ENCODE results near the gene RALGAPB.

The RALGAPB gene

DNA sequence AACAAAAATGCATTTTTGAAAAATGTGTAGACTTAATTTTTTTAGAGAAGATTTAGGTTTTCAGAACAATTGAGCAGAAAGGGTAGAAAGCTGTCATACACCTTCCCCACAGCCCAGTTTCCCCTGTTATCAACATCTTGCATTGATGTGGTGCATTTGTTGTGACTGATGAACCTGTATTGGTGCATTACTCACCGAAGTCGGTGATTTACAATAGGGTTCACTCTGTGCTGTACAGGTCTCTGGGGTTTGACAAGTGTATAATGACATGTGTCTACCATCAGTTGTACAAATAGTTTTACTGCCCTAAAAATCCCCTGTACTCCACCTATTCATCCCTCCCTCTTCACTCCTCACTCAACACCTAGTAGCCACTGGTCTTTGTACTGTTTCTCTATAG lies 84.5 kb downstream of the RALGAPB start (continued):
- TF ChIP-seq, protein P1, sequence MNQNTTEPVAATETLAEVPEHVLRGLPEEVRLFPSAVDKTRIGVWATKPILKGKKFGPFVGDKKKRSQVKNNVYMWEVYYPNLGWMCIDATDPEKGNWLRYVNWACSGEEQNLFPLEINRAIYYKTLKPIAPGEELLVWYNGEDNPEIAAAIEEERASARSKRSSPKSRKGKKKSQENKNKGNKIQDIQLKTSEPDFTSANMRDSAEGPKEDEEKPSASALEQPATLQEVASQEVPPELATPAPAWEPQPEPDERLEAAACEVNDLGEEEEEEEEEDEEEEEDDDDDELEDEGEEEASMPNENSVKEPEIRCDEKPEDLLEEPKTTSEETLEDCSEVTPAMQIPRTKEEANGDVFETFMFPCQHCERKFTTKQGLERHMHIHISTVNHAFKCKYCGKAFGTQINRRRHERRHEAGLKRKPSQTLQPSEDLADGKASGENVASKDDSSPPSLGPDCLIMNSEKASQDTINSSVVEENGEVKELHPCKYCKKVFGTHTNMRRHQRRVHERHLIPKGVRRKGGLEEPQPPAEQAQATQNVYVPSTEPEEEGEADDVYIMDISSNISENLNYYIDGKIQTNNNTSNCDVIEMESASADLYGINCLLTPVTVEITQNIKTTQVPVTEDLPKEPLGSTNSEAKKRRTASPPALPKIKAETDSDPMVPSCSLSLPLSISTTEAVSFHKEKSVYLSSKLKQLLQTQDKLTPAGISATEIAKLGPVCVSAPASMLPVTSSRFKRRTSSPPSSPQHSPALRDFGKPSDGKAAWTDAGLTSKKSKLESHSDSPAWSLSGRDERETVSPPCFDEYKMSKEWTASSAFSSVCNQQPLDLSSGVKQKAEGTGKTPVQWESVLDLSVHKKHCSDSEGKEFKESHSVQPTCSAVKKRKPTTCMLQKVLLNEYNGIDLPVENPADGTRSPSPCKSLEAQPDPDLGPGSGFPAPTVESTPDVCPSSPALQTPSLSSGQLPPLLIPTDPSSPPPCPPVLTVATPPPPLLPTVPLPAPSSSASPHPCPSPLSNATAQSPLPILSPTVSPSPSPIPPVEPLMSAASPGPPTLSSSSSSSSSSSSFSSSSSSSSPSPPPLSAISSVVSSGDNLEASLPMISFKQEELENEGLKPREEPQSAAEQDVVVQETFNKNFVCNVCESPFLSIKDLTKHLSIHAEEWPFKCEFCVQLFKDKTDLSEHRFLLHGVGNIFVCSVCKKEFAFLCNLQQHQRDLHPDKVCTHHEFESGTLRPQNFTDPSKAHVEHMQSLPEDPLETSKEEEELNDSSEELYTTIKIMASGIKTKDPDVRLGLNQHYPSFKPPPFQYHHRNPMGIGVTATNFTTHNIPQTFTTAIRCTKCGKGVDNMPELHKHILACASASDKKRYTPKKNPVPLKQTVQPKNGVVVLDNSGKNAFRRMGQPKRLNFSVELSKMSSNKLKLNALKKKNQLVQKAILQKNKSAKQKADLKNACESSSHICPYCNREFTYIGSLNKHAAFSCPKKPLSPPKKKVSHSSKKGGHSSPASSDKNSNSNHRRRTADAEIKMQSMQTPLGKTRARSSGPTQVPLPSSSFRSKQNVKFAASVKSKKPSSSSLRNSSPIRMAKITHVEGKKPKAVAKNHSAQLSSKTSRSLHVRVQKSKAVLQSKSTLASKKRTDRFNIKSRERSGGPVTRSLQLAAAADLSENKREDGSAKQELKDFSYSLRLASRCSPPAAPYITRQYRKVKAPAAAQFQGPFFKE (tag by site-specific recombination; IDR thresholded peaks at IDR 0.05; ENCODE audit: borderline replicate concordance), result no peak
- TF ChIP-seq ZNF184 (tag by site-specific recombination; IDR thresholded peaks at IDR 0.05) (no peak), YY2 (tag by site-specific recombination; IDR thresholded peaks at IDR 0.05) (no peak), MEIS1 (CRISPR knock-in tag; IDR thresholded peaks at IDR 0.05; ENCODE audit: borderline replicate concordance) (no peak), ZNF768 (tag by site-specific recombination; IDR thresholded peaks at IDR 0.05) (no peak), ZBTB17 (tag by site-specific recombination; IDR thresholded peaks at IDR 0.05) (no peak), ZNF350 (tag by site-specific recombination; IDR thresholded peaks at IDR 0.05) (no peak), ZNF510 (tag by site-specific recombination; IDR thresholded peaks at IDR 0.05; ENCODE audit: insufficient replicate concordance) (no peak), ZNF791 (tag by site-specific recombination; IDR thresholded peaks at IDR 0.05) (no peak), ZNF561 (tag by site-specific recombination; IDR thresholded peaks at IDR 0.05; ENCODE audit: borderline replicate concordance) (no peak)

DNA sequence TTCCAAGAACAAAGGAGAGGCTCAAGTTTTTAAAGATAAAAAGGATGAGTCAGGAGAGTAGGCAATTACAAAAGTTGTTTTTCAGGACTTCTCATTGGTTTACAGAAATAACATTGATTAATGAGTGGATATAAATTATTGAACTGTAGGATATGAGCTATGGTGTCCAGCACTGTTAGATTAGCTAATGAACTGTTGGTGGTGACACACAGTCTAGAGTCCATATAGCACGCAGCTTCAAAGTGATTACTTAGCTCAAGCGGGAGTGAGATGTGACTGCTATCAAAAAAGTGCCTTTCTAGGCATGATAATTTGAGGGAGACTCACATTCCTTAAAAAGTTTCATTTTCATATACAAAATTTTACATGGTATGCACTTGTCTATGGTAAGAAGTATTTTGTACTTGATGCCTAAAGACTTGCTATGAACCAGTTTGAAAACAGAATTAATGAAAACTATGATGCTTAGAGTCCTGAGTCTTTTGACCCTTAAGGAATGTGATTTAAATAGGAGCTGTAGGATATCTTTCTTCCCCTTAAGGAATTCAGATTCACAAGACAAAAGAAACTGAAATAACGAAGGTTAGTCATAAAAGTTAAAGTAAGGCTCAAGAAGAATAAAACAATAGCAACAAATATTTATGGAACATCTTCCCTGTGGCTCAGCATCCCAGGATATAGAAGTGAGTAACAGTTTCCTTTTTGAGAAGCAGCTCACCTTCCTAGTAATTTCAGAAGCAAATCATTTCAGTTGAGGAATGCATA lies 86.1 kb downstream of the RALGAPB start:
- Histone ChIP-seq H3K36me3 (ENCODE audit: control insufficient read depth in 2 of 2, insufficient read depth in 1 of 2, low read length in 2 of 2) (peaks cover 21 to 71% of the 10 kb centered on the region in 2 experiments), H3K4me1 (ENCODE audit: control insufficient read depth, insufficient read depth, low read length) (no peaks in the 10 kb centered on the region), H3K9me3 (ENCODE audit: control insufficient read depth, insufficient read depth, low read depth, low read length) (no peaks in the 10 kb centered on the region), H3K27ac (ENCODE audit: extremely low read depth, low read depth, low read length) (no peak overlapping the region), H3K4me3 (ENCODE audit: low read depth, low read length) (no peak overlapping the region)
- TF ChIP-seq GLI4 (tag by site-specific recombination; IDR thresholded peaks at IDR 0.05) (no peak), ZNF416 (tag by site-specific recombination; IDR thresholded peaks at IDR 0.05) (no peak)
- ChIA-PET CTCF (no interaction called here), POLR2A (no interaction called here)

DNA sequence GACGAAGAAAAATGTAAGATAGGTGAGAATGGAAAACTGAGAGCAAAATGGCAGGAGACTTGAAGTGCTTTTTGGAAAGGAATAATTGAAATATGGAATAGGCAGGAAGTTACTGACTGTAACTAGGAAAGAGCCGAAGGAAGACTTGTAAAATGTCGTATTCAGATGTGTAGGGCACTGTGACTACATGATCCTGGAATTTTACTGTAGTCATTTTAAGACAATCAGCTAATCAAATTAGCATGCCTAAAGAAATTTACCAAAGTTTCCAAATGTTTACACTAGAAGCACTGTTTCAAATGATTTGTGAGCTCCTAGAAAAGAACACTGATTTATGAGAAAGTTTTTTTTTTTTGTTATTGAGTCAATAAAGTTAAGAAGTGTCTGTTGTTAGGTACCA lies 87.1 kb downstream of the RALGAPB start:
- Histone ChIP-seq H3K27ac (ENCODE audit: extremely low read depth, low read depth, low read length) (no peak overlapping the region), H3K4me1 (ENCODE audit: control insufficient read depth, insufficient read depth, low read length) (no peaks in the 10 kb centered on the region), H3K36me3 (ENCODE audit: control insufficient read depth in 2 of 2, insufficient read depth in 1 of 2, low read length in 2 of 2) (peaks cover 15 to 69% of the 10 kb centered on the region in 2 experiments), H3K9me3 (ENCODE audit: control insufficient read depth, insufficient read depth, low read depth, low read length) (no peaks in the 10 kb centered on the region), H3K4me3 (ENCODE audit: low read depth, low read length) (no peak overlapping the region)
- CTCF ChIA-PET, result interaction anchor here (0.6 kb wide), 2 partner anchors 178 to 755 kb away, joined by 3 to 4 read pairs; no protein-coding TSS in a partner anchor
- POLR2A ChIA-PET, result no interaction called here
- TF ChIP-seq ZNF561 (tag by site-specific recombination; IDR thresholded peaks at IDR 0.05; ENCODE audit: borderline replicate concordance) (no peak), HOXA7 (CRISPR knock-in tag; IDR thresholded peaks at IDR 0.05; ENCODE audit: borderline replicate concordance) (no peak), ZNF610 (tag by site-specific recombination; IDR thresholded peaks at IDR 0.05; ENCODE audit: borderline replicate concordance) (no peak), ZFP37 (tag by site-specific recombination; IDR thresholded peaks at IDR 0.05) (no peak), ZNF558 (tag by site-specific recombination; IDR thresholded peaks at IDR 0.05) (no peak), ZNF221 (tag by site-specific recombination; IDR thresholded peaks at IDR 0.05; ENCODE audit: borderline replicate concordance) (no peak), ZNF202 (tag by site-specific recombination; IDR thresholded peaks at IDR 0.05; ENCODE audit: borderline replicate concordance) (no peak), ZNF211 (tag by site-specific recombination; IDR thresholded peaks at IDR 0.05; ENCODE audit: low read depth) (no peak), IKZF3 (tag by site-specific recombination; IDR thresholded peaks at IDR 0.05) (no peak), ZNF521 (tag by site-specific recombination; IDR thresholded peaks at IDR 0.05) (no peak), ZNF555 (tag by site-specific recombination; conservative IDR thresholded peaks at IDR 0.05) (no peak), EGR2 (tag by site-specific recombination; IDR thresholded peaks at IDR 0.05; ENCODE audit: low read depth) (no peak), BCL11A (tag by site-specific recombination; IDR thresholded peaks at IDR 0.05; ENCODE audit: low read depth) (no peak)
- TF ChIP-seq, protein P2, sequence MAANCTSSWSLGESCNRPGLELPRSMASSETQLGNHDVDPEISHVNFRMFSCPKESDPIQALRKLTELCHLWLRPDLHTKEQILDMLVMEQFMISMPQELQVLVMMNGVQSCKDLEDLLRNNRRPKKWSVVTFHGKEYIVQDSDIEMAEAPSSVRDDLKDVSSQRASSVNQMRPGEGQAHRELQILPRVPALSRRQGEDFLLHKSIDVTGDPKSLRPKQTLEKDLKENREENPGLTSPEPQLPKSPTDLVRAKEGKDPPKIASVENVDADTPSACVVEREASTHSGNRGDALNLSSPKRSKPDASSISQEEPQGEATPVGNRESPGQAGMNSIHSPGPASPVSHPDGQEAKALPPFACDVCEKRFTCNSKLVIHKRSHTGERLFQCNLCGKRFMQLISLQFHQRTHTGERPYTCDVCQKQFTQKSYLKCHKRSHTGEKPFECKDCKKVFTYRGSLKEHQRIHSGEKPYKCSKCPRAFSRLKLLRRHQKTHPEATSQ (tag by site-specific recombination; IDR thresholded peaks at IDR 0.05), result no peak
- TF ChIP-seq, protein P3, sequence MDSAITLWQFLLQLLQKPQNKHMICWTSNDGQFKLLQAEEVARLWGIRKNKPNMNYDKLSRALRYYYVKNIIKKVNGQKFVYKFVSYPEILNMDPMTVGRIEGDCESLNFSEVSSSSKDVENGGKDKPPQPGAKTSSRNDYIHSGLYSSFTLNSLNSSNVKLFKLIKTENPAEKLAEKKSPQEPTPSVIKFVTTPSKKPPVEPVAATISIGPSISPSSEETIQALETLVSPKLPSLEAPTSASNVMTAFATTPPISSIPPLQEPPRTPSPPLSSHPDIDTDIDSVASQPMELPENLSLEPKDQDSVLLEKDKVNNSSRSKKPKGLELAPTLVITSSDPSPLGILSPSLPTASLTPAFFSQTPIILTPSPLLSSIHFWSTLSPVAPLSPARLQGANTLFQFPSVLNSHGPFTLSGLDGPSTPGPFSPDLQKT (IDR thresholded peaks at IDR 0.05; ENCODE audit: borderline replicate concordance, low read depth, low read length), result no peak

Data from HEK293 (cell line).